ENCODE results near the gene OSBPL7. TPM values are rescaled to one million over a fixed set of nuclear protein-coding genes. Genes with fewer than 3 reads are reported as not detected.

The OSBPL7 gene
- total and polyA plus RNA-seq, 9 donors: 6.1 to 18.0 (median 12.3) TPM

- DNase-seq: no peak
- no peak overlapping the region for H3K27ac ChIP-seq
- WGBS, 3 donors: 84 to 90% (median 84%) methylated on average over 5 of the region's 5 CpGs
- no peak overlapping the region for H3K4me3 ChIP-seq
- no peaks in the 10 kb centered on the region for H3K36me3 ChIP-seq
- no peaks in the 10 kb centered on the region for H3K9me3 ChIP-seq
- H3K27me3 ChIP-seq: no peaks in the 10 kb centered on the region
- TF ChIP-seq POLR2A (IDR thresholded peaks at IDR 0.05) (no peak), EP300 (IDR thresholded peaks at IDR 0.05) (no peak), CTCF (IDR thresholded peaks at IDR 0.05) (no peak)
- no peaks in the 10 kb centered on the region for H3K4me1 ChIP-seq (ENCODE audit: insufficient read depth)
- intact Hi-C loops (cut with DNase I): no loop called here
Measured at GRCh38 chr17:47860386-47860785, 38.8 kb upstream of the OSBPL7 start.

DNA sequence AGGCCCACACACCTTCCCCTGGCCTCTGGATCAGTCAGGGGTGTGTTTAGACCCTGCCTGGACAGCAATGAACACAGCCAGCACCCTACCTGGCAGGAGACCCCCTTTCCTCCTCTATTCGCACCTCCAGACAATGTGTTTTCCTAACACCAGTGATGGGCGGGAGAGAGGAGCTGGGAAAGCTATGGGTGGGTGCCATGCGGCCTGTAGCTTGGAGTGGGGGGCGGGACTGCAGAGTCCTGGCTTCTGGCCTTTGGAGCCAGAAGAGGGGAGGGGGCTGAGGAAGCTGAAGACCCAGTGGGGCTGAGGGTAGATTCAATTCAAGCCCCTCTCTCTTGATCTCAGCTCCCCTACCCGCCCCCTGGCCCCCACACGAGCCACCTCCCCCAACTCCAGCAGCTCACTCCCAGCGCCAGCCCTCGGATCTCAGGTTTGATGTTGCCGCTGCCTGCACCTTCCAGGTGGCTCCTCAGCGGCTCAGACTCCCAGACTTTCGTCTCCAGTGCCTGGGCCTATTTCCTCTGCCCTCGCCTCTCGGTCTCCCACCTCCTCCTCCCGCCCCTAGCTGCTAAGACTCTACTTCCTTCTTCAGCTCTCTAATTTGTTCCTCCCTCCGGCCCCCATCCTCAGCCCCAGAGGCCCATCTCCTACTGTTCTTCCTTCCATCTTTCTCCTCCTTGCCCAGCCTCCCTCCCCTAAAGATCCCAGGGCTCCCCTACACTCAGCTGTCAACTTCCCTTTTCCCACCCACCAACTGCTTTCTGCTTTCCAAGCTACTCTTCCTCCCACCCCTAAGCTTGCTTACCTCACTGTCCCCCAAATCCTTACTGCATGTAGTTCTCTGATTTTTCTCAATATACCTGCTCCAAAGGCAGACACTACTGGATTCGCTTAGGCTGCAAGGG lies 36.2 kb upstream of the OSBPL7 start:
- Histone ChIP-seq H3K9me3 (no peaks in the 10 kb centered on the region), H3K4me1 (ENCODE audit: insufficient read depth) (no peaks in the 10 kb centered on the region), H3K4me3 (no peak overlapping the region), H3K27ac (no peak overlapping the region), H3K36me3 (no peaks in the 10 kb centered on the region), H3K27me3 (no peaks in the 10 kb centered on the region)
- TF ChIP-seq POLR2A (IDR thresholded peaks at IDR 0.05) (no peak), EP300 (IDR thresholded peaks at IDR 0.05) (no peak), CTCF (IDR thresholded peaks at IDR 0.05) (no peak)
- 84 to 89% (median 87%) methylated on average over 16 of the region's 16 CpGs for WGBS, 3 donors
- no peak for DNase-seq
- intact Hi-C loops (cut with DNase I): no loop called here

GRCh38 chr17:47856830-47857229 lies 35.2 kb upstream of the OSBPL7 start:
- intact Hi-C loops (cut with DNase I): no loop called here
- no peaks in the 10 kb centered on the region for H3K36me3 ChIP-seq

DNA sequence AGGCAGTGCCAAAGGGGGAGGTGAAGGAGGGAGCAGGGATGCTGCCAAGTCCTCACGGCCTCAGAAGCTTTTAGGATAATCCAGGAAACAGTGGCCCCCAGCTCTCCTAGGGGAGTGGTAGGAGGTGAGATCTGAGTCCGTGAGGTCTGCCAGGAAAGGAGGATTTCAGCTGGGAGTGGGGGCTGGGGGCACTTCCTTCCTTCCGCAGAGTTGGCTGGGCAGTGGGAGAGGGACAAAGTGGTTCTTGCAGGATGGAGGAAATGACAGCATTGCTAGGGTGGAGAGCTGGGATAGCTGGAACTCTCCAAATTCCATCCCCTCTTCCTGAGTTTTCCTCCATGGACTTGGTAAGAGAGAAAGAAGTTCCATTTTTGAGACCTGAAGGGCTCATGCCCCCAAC lies 34.1 kb upstream of the OSBPL7 start:
- no peak overlapping the region for H3K27ac ChIP-seq
- intact Hi-C loops (cut with DNase I): no loop called here
- H3K4me1 ChIP-seq (ENCODE audit: insufficient read depth): peaks cover 2% of the 10 kb centered on the region
- 23 to 36% (median 32%) methylated on average over 3 of the region's 3 CpGs for WGBS, 3 donors
- TF ChIP-seq POLR2A (IDR thresholded peaks at IDR 0.05) (no peak), EP300 (IDR thresholded peaks at IDR 0.05) (no peak), CTCF (IDR thresholded peaks at IDR 0.05) (no peak)
- no peaks in the 10 kb centered on the region for H3K36me3 ChIP-seq
- no peak for DNase-seq
- H3K27me3 ChIP-seq: no peaks in the 10 kb centered on the region
- no peaks in the 10 kb centered on the region for H3K9me3 ChIP-seq
- H3K4me3 ChIP-seq: no peak overlapping the region

More at GRCh38 chr17:47856830-47857229, 35.2 kb upstream of the OSBPL7 start:
- H3K27me3 ChIP-seq: no peaks in the 10 kb centered on the region
- H3K4me3 ChIP-seq: no peak overlapping the region
- DNase-seq: no peak
- TF ChIP-seq CTCF (IDR thresholded peaks at IDR 0.05) (no peak), POLR2A (IDR thresholded peaks at IDR 0.05) (no peak), EP300 (IDR thresholded peaks at IDR 0.05) (no peak)
- no peak overlapping the region for H3K27ac ChIP-seq
- no peaks in the 10 kb centered on the region for H3K9me3 ChIP-seq
- no peaks in the 10 kb centered on the region for H3K4me1 ChIP-seq (ENCODE audit: insufficient read depth)
